ENCODE data around the gene SLFN12.

SLFN12 gene

DNA sequence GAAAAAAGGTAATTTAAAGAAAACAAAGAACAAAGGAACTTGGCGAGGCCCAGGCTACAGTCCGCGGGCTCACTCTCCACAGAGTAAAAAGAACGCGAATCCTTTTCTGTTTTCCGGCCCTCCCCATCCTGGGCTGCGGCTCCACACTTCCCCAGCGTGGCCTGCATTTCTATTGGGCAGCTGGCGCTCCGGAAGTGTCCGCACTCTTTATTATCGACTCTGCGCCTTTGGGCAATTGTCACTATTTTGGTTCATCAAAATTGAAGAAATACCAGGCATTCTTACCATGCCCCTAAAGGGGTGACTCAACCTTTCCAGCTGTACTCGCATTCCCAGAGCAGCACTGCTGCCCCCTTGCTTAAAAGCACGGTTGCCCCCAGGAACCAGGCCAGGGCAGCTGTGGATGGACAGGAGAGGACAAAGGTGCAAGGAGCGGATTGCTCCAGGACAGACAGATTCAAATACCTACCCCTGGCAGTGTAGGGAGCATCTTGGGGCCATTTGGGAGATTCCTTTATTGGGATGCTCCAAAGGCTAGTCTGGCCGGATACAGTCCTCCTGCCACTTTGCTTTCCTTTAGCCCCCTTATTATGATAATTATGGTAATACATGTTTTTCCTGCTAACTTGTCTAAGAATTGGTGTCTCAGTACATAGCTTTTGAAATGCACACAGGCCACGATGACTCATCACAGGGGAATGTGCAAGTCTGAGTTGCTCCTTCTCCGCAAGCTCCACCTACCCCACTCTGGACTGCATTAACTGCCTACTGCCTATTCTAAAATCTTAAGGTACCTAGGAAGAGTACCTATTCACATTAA lies 985 bp upstream of the SLFN12 start (continued):
- TF ChIP-seq ZNF37A (tag by site-specific recombination; IDR thresholded peaks at IDR 0.05) (no peak), OVOL3 (tag by site-specific recombination; IDR thresholded peaks at IDR 0.05) (no peak), ZXDB (tag by site-specific recombination; IDR thresholded peaks at IDR 0.05) (no peak), ZNF114 (tag by site-specific recombination; IDR thresholded peaks at IDR 0.05) (no peak), REPIN1 (tag by site-specific recombination; IDR thresholded peaks at IDR 0.05; ENCODE audit: low read depth) (no peak), KLF10 (tag by site-specific recombination; IDR thresholded peaks at IDR 0.05) (no peak), ZBTB20 (tag by site-specific recombination; IDR thresholded peaks at IDR 0.05) (no peak), ZNF2 (tag by site-specific recombination; IDR thresholded peaks at IDR 0.05) (no peak), ZNF560 (tag by site-specific recombination; IDR thresholded peaks at IDR 0.05; ENCODE audit: borderline replicate concordance) (no peak), ZNF16 (tag by site-specific recombination; IDR thresholded peaks at IDR 0.05; ENCODE audit: low read depth) (no peak), ZNF571 (tag by site-specific recombination; IDR thresholded peaks at IDR 0.05) (no peak), ZNF792 (tag by site-specific recombination; IDR thresholded peaks at IDR 0.05) (no peak), FEZF1 (tag by site-specific recombination; IDR thresholded peaks at IDR 0.05) (peak; percentile 13; the same call in 1 of the 2 replicates), YY1 (tag by site-specific recombination; IDR thresholded peaks at IDR 0.05) (no peak), ZNF677 (tag by site-specific recombination; IDR thresholded peaks at IDR 0.05) (no peak), GLI2 (tag by site-specific recombination; IDR thresholded peaks at IDR 0.05; ENCODE audit: borderline replicate concordance, low read depth) (no peak), ZNF624 (tag by site-specific recombination; IDR thresholded peaks at IDR 0.05) (no peak), ZNF514 (tag by site-specific recombination; IDR thresholded peaks at IDR 0.05) (no peak), ZNF214 (tag by site-specific recombination; IDR thresholded peaks at IDR 0.05; ENCODE audit: borderline replicate concordance) (no peak), ZNF558 (tag by site-specific recombination; IDR thresholded peaks at IDR 0.05) (0 out of 2 replicates have a peak, but pooled peaks have one; percentile 72)
- TF ChIP-seq, protein P1, sequence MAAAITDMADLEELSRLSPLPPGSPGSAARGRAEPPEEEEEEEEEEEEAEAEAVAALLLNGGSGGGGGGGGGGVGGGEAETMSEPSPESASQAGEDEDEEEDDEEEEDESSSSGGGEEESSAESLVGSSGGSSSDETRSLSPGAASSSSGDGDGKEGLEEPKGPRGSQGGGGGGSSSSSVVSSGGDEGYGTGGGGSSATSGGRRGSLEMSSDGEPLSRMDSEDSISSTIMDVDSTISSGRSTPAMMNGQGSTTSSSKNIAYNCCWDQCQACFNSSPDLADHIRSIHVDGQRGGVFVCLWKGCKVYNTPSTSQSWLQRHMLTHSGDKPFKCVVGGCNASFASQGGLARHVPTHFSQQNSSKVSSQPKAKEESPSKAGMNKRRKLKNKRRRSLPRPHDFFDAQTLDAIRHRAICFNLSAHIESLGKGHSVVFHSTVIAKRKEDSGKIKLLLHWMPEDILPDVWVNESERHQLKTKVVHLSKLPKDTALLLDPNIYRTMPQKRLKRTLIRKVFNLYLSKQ (tag by site-specific recombination; IDR thresholded peaks at IDR 0.05; ENCODE audit: borderline replicate concordance), result no peak
- TF ChIP-seq, protein P2, sequence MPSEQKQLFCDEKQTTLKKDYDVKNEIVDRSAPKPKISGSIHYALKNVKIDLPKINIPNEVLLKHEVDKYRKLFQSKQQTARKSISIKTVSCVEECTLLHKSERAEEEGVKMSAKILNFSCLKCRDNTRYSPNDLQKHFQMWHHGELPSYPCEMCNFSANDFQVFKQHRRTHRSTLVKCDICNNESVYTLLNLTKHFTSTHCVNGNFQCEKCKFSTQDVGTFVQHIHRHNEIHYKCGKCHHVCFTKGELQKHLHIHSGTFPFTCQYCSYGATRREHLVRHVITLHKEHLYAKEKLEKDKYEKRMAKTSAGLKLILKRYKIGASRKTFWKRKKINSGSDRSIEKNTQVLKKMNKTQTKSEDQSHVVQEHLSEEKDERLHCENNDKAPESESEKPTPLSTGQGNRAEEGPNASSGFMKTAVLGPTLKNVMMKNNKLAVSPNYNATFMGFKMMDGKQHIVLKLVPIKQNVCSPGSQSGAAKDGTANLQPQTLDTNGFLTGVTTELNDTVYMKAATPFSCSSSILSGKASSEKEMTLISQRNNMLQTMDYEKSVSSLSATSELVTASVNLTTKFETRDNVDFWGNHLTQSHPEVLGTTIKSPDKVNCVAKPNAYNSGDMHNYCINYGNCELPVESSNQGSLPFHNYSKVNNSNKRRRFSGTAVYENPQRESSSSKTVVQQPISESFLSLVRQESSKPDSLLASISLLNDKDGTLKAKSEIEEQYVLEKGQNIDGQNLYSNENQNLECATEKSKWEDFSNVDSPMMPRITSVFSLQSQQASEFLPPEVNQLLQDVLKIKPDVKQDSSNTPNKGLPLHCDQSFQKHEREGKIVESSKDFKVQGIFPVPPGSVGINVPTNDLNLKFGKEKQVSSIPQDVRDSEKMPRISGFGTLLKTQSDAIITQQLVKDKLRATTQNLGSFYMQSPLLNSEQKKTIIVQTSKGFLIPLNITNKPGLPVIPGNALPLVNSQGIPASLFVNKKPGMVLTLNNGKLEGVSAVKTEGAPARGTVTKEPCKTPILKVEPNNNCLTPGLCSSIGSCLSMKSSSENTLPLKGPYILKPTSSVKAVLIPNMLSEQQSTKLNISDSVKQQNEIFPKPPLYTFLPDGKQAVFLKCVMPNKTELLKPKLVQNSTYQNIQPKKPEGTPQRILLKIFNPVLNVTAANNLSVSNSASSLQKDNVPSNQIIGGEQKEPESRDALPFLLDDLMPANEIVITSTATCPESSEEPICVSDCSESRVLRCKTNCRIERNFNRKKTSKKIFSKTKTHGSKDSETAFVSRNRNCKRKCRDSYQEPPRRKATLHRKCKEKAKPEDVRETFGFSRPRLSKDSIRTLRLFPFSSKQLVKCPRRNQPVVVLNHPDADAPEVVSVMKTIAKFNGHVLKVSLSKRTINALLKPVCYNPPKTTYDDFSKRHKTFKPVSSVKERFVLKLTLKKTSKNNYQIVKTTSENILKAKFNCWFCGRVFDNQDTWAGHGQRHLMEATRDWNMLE (tag by site-specific recombination; conservative IDR thresholded peaks at IDR 0.05; ENCODE audit: low read depth), result no peak
- TF ChIP-seq, protein P3, sequence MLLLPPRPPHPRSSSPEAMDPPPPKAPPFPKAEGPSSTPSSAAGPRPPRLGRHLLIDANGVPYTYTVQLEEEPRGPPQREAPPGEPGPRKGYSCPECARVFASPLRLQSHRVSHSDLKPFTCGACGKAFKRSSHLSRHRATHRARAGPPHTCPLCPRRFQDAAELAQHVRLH (tag by site-specific recombination; IDR thresholded peaks at IDR 0.05), result no peak
- TF ChIP-seq, protein P4, sequence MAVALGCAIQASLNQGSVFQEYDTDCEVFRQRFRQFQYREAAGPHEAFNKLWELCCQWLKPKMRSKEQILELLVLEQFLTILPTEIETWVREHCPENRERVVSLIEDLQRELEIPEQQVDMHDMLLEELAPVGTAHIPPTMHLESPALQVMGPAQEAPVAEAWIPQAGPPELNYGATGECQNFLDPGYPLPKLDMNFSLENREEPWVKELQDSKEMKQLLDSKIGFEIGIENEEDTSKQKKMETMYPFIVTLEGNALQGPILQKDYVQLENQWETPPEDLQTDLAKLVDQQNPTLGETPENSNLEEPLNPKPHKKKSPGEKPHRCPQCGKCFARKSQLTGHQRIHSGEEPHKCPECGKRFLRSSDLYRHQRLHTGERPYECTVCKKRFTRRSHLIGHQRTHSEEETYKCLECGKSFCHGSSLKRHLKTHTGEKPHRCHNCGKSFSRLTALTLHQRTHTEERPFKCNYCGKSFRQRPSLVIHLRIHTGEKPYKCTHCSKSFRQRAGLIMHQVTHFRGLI (tag by site-specific recombination; IDR thresholded peaks at IDR 0.05), result no peak
- TF ChIP-seq, protein P5, sequence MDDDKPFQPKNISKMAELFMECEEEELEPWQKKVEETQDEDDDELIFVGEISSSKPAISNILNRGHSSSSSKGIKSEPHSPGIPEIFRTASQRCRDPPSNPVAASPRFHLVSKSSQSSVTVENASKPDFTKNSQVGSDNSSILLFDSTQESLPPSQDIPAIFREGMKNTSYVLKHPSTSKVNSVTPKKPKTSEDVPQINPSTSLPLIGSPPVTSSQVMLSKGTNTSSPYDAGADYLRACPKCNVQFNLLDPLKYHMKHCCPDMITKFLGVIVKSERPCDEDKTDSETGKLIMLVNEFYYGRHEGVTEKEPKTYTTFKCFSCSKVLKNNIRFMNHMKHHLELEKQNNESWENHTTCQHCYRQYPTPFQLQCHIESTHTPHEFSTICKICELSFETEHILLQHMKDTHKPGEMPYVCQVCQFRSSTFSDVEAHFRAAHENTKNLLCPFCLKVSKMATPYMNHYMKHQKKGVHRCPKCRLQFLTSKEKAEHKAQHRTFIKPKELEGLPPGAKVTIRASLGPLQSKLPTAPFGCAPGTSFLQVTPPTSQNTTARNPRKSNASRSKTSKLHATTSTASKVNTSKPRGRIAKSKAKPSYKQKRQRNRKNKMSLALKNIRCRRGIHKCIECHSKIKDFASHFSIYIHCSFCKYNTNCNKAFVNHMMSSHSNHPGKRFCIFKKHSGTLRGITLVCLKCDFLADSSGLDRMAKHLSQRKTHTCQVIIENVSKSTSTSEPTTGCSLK (tag by site-specific recombination; IDR thresholded peaks at IDR 0.05), result no peak
- TF ChIP-seq, protein P6, sequence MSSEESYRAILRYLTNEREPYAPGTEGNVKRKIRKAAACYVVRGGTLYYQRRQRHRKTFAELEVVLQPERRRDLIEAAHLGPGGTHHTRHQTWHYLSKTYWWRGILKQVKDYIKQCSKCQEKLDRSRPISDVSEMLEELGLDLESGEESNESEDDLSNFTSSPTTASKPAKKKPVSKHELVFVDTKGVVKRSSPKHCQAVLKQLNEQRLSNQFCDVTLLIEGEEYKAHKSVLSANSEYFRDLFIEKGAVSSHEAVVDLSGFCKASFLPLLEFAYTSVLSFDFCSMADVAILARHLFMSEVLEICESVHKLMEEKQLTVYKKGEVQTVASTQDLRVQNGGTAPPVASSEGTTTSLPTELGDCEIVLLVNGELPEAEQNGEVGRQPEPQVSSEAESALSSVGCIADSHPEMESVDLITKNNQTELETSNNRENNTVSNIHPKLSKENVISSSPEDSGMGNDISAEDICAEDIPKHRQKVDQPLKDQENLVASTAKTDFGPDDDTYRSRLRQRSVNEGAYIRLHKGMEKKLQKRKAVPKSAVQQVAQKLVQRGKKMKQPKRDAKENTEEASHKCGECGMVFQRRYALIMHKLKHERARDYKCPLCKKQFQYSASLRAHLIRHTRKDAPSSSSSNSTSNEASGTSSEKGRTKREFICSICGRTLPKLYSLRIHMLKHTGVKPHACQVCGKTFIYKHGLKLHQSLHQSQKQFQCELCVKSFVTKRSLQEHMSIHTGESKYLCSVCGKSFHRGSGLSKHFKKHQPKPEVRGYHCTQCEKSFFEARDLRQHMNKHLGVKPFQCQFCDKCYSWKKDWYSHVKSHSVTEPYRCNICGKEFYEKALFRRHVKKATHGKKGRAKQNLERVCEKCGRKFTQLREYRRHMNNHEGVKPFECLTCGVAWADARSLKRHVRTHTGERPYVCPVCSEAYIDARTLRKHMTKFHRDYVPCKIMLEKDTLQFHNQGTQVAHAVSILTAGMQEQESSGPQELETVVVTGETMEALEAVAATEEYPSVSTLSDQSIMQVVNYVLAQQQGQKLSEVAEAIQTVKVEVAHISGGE (tag by site-specific recombination; conservative IDR thresholded peaks at IDR 0.05; ENCODE audit: low read depth), result peak; percentile 38; the same call in 1 of the 2 replicates
